ENCODE measurements around the gene CEBPB. TPM values are rescaled to one million over a fixed set of nuclear protein-coding genes. Genes with fewer than 3 reads are reported as not detected.
"Not testable (repeated sequence)": the region's sequence is repeated elsewhere in the genome, so short reads cannot be mapped to it uniquely, and the experiment has no call there.

Gene CEBPB
- total RNA-seq, 1 experiment from 2014 or later, result 178 TPM

GRCh38 chr20:50193199-50193835 lies 2.7 kb downstream of the CEBPB start:
- peak; percentile 45 for DNase-seq (ENCODE audit: low spot score)

- DNase-seq (ENCODE audit: low spot score), result no peak
These were observed 3.3 kb downstream of the CEBPB start for GRCh38 chr20:50193836-50194421.

GRCh38 chr20:50194422-50194830 lies 3.8 kb downstream of the CEBPB start:
- no peak for DNase-seq (ENCODE audit: low spot score)

- DNase-seq (ENCODE audit: low spot score), result peak; percentile 24
These were observed 4.3 kb downstream of the CEBPB start for GRCh38 chr20:50194831-50195523.

- peak; percentile 40 for DNase-seq (ENCODE audit: low spot score)
These were observed 5.0 kb downstream of the CEBPB start for GRCh38 chr20:50195524-50196120.

GRCh38 chr20:50196248-50196647 lies 5.6 kb downstream of the CEBPB start:
- peak; percentile 1 for DNase-seq (ENCODE audit: low spot score)

GRCh38 chr20:50196896-50197295 lies 6.3 kb downstream of the CEBPB start:
- DNase-seq (ENCODE audit: low spot score), result no peak

GRCh38 chr20:50197463-50198179 lies 7.0 kb downstream of the CEBPB start:
- no peak for DNase-seq (ENCODE audit: low spot score)

GRCh38 chr20:50198180-50198666 lies 7.6 kb downstream of the CEBPB start:
- no peak for DNase-seq (ENCODE audit: low spot score)

- no peak for DNase-seq (ENCODE audit: low spot score)
These were observed 8.1 kb downstream of the CEBPB start for GRCh38 chr20:50198716-50199115.

- DNase-seq (ENCODE audit: low spot score), result no peak
These were observed 9.1 kb downstream of the CEBPB start for GRCh38 chr20:50199703-50200102.

- no peak for DNase-seq (ENCODE audit: low spot score)
These were observed 10.0 kb downstream of the CEBPB start for GRCh38 chr20:50200482-50201104.

- not testable (repeated sequence) for DNase-seq (ENCODE audit: low spot score)
These were observed 11.1 kb downstream of the CEBPB start for GRCh38 chr20:50201710-50202109.

- no peak for DNase-seq (ENCODE audit: low spot score)
These were observed 12.0 kb downstream of the CEBPB start for GRCh38 chr20:50202677-50203076.

- DNase-seq (ENCODE audit: low spot score), result no peak
These were observed 13.6 kb downstream of the CEBPB start for GRCh38 chr20:50203951-50204937.

GRCh38 chr20:50207026-50207425 lies 16.4 kb downstream of the CEBPB start:
- no peak for DNase-seq (ENCODE audit: low spot score)

- DNase-seq (ENCODE audit: low spot score), result peak; percentile 39
These were observed 17.5 kb downstream of the CEBPB start for GRCh38 chr20:50208085-50208491.

- DNase-seq (ENCODE audit: low spot score), result not testable (repeated sequence)
These were observed 18.2 kb downstream of the CEBPB start for GRCh38 chr20:50208815-50209214.

GRCh38 chr20:50210066-50210619 lies 19.5 kb downstream of the CEBPB start:
- DNase-seq (ENCODE audit: low spot score), result no peak

- no peak for DNase-seq (ENCODE audit: low spot score)
These were observed 20.5 kb downstream of the CEBPB start for GRCh38 chr20:50211091-50211490.
